Measurements from ENCODE around the gene AOPEP.

- TF ChIP-seq POLR2A (IDR thresholded peaks at IDR 0.05) (no peak), EP300 (IDR thresholded peaks at IDR 0.05) (no peak), POLR2AphosphoS5 (IDR thresholded peaks at IDR 0.05) (no peak)
- TF ChIP-seq, protein P1, sequence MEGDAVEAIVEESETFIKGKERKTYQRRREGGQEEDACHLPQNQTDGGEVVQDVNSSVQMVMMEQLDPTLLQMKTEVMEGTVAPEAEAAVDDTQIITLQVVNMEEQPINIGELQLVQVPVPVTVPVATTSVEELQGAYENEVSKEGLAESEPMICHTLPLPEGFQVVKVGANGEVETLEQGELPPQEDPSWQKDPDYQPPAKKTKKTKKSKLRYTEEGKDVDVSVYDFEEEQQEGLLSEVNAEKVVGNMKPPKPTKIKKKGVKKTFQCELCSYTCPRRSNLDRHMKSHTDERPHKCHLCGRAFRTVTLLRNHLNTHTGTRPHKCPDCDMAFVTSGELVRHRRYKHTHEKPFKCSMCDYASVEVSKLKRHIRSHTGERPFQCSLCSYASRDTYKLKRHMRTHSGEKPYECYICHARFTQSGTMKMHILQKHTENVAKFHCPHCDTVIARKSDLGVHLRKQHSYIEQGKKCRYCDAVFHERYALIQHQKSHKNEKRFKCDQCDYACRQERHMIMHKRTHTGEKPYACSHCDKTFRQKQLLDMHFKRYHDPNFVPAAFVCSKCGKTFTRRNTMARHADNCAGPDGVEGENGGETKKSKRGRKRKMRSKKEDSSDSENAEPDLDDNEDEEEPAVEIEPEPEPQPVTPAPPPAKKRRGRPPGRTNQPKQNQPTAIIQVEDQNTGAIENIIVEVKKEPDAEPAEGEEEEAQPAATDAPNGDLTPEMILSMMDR (IDR thresholded peaks at IDR 0.05): no peak
Measured at GRCh38 chr9:94907264-94907936, 180.9 kb downstream of the AOPEP start.

All from upper lobe of left lung (tissue), 4 donors.